Activated naive CD8-positive, alpha-beta T cell (primary cell): ENCODE results near the gene INTS1.

Source experiments
- H3K27ac Mint-ChIP-seq: one replicate; pipeline ENCODE4 v1.8.0; 2021; ENCODE audit warnings: mixed read lengths
- H3K27me3 Mint-ChIP-seq: one replicate; pipeline ENCODE4 v1.8.0; 2021; ENCODE audit warnings: mixed read lengths
- H3K36me3 Mint-ChIP-seq: one replicate; pipeline ENCODE4 v1.8.0; 2021; ENCODE audit warnings: mixed read lengths
- H3K4me1 Mint-ChIP-seq: one replicate; pipeline ENCODE4 v1.8.0; 2021; ENCODE audit warnings: low read depth, mixed read lengths
- H3K4me3 Mint-ChIP-seq: one replicate; pipeline ENCODE4 v1.8.0; 2021; ENCODE audit warnings: mild to moderate bottlenecking, mixed read lengths
- H3K9me3 Mint-ChIP-seq: one replicate; pipeline ENCODE4 v1.8.0; 2021; ENCODE audit warnings: low read depth, mixed read lengths

INTS1 gene

DNA sequence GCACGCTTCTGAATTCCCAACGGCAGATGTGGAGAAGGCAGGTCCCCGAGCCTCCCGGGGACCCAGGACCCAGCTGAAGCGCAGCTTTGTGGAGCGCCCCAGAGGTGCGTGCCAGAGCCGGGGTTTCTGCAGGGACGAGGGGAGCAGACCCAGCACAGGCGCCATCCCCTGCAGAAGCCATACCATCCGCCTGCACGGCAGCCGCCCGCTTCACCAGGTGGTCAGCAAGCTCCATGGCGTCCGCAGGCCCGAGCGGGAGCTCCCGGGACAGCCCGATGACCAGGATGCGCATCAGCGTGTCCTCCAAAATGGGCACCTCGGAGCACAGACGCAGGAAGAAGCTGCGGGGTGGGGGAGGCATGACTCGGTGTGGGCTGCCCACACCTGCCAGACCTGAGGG lies 10.6 kb downstream of the INTS1 start:
- no peak overlapping the region for H3K27ac Mint-ChIP-seq
- H3K9me3 Mint-ChIP-seq = no peaks in the 10 kb centered on the region
- peaks cover 2% of the 10 kb centered on the region for H3K36me3 Mint-ChIP-seq
- H3K4me1 Mint-ChIP-seq = peaks cover 2% of the 10 kb centered on the region
- H3K27me3 Mint-ChIP-seq = no peaks in the 10 kb centered on the region
- H3K4me3 Mint-ChIP-seq = no peak overlapping the region

DNA sequence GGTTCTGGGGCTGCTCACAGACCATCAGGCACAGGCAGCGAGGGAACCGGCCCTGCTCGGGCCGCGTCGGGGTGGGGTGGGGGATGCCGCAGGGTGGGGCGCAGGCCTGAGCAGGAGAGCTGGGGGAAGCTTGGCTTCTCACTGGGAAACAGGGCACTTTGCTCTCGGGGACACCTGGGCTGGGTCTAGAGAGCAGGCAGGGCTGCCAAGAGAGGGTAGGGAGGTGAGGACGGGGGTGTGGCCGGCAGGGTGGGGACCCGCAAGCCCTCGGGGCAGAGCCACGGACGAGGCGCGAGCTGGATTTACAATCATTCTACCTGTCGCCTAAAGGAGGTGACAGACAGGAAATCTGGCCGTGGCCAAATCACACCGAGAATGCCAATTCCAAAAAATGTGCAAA lies 11.1 kb downstream of the INTS1 start:
- Mint-ChIP-seq H3K27ac (no peak overlapping the region), H3K4me3 (no peak overlapping the region), H3K4me1 (peaks cover 2% of the 10 kb centered on the region), H3K9me3 (no peaks in the 10 kb centered on the region), H3K36me3 (peaks cover 2% of the 10 kb centered on the region), H3K27me3 (no peaks in the 10 kb centered on the region)

DNA sequence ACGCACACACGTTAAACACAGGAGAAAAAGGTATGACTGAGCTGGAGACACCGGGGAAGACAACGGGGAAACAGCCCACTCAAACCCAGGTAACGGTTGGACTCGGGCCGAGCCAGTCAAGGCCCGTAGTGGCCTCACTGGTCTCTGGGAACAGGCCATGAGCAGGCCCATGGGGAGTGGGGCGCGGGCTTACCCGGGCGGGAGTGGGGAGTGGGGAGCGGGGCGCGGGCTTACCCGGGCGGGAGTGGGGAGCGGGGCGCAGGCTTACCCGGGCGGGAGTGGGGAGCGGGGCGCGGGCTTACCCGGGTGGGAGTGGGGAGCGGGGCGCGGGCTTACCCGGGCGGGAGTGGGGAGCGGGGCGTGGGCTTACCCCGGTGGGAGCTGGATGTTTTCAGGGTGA lies 11.5 kb downstream of the INTS1 start:
- no peaks in the 10 kb centered on the region for H3K27me3 Mint-ChIP-seq
- no peak overlapping the region for H3K4me3 Mint-ChIP-seq
- peaks cover 2% of the 10 kb centered on the region for H3K4me1 Mint-ChIP-seq
- H3K27ac Mint-ChIP-seq = no peak overlapping the region
- H3K9me3 Mint-ChIP-seq = no peaks in the 10 kb centered on the region
- H3K36me3 Mint-ChIP-seq = peaks cover 2% of the 10 kb centered on the region

DNA sequence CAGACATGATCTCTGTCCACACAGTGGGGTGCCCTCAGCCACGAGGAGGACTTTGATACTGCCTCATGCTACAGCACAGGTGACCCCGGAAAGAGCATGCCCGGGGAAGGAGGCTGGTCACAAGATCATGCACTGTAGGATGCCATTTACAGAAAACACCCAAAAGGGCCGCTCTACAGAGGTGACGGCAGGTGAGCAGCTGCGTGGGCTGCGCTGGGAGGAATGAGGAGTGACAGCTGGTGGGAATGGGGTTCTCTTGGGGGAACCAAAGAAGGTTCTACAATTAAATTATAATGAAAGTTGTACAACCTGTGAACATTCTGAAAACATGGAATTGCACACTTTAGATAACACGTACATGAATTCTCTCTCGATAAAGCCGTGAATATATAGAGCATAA lies 12.0 kb downstream of the INTS1 start:
- H3K4me3 Mint-ChIP-seq = no peak overlapping the region
- peaks cover 2% of the 10 kb centered on the region for H3K4me1 Mint-ChIP-seq
- H3K27me3 Mint-ChIP-seq = no peaks in the 10 kb centered on the region
- H3K36me3 Mint-ChIP-seq = peaks cover 2% of the 10 kb centered on the region
- H3K9me3 Mint-ChIP-seq = no peaks in the 10 kb centered on the region
- no peak overlapping the region for H3K27ac Mint-ChIP-seq

DNA sequence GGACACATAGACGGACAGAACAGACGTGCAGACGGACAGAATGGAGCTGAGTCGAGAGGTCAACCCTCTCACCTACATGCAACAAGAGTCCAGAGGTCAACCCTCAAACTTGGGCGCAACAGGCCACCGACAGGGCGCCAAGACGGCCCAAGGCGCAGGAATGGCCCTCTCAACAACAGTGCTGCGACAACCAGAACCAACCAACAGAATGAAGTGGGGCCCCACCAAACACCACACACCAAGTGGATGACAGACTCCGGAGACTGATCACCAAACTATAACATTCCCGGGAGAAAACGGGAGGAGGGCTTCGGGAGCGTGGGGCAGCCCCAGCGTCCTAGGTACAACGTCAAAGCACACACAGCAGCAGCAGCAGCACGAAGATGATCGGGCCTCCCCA lies 13.4 kb downstream of the INTS1 start:
- Mint-ChIP-seq H3K4me3 (no peak overlapping the region), H3K36me3 (peaks cover 2% of the 10 kb centered on the region)

DNA sequence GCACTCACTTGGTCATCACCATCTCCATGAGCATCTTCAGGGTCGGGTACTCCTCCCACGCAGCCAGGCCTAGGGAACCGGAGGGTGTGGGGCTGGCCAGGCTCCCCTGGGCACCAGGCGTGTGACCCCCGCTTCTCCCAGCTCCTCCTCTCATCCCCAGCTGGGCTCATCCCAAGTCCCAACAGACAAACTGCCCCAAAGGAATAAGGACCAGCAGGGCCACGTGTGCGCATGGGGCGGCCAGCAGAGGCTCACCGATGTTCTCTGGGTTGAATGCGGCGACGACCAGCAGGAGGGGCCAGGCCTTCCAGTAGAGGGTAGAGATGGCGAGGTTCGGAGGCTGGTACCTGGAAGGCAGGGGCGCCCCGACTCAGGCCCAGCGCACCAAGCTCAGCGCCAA lies 14.9 kb downstream of the INTS1 start:
- H3K36me3 Mint-ChIP-seq = peaks cover 2% of the 10 kb centered on the region
- no peaks in the 10 kb centered on the region for H3K27me3 Mint-ChIP-seq
- no peak overlapping the region for H3K27ac Mint-ChIP-seq

More for the DNA sequence above, 13.4 kb downstream of the INTS1 start:
- H3K27me3 Mint-ChIP-seq = no peaks in the 10 kb centered on the region
- H3K4me1 Mint-ChIP-seq = peaks cover 2% of the 10 kb centered on the region
- H3K9me3 Mint-ChIP-seq = no peaks in the 10 kb centered on the region
- H3K27ac Mint-ChIP-seq = no peak overlapping the region

DNA sequence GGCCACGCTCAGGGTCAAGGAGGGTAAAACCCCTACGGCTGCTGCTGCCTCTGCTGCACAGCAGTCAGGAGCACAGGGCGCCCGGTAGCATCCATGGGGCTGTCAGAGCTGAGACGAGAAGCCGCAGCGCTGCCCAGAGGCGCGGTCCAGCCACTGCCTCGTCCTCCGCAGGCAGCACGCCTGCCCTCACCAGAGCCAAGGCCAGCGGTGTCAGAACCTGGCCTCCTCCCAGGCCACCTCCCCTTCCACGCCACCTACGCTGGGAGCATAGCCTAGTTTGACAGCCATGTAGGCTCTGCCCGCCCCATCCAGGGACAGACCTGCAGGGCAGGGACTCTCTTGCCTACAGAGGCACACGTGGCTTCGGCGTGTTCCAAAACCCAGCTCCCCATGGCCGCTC lies 16.2 kb downstream of the INTS1 start:
- no peaks in the 10 kb centered on the region for H3K27me3 Mint-ChIP-seq
- H3K27ac Mint-ChIP-seq = no peak overlapping the region
- peaks cover 2% of the 10 kb centered on the region for H3K36me3 Mint-ChIP-seq
- peaks cover 2% of the 10 kb centered on the region for H3K4me1 Mint-ChIP-seq
- H3K9me3 Mint-ChIP-seq = no peaks in the 10 kb centered on the region
- no peak overlapping the region for H3K4me3 Mint-ChIP-seq

More for the DNA sequence above, 14.9 kb downstream of the INTS1 start:
- Mint-ChIP-seq H3K4me1 (peaks cover 2% of the 10 kb centered on the region), H3K4me3 (no peak overlapping the region), H3K9me3 (no peaks in the 10 kb centered on the region)

DNA sequence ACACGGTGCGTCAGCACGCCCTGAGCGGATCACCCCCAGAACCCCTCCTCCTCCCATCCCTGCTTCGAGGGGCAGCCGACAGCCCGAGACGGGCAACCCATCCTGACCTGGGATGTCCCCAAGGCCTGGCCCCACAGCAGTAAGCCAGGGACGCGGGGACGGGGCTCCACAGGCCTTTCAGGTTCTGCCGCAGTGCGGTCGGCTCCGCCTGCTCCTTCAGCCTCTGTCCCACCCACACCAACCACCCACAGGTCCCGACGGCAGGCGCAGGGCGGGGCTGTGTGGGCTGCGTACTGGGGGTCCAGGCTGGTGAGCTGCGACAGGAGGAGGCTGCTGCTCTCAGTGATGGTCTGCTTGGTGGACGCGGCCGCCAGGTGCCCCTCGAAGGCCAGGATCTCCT lies 16.7 kb downstream of the INTS1 start:
- Mint-ChIP-seq H3K36me3 (peaks cover 2% of the 10 kb centered on the region), H3K27ac (no peak overlapping the region), H3K4me1 (peaks cover 1% of the 10 kb centered on the region), H3K9me3 (no peaks in the 10 kb centered on the region), H3K27me3 (no peaks in the 10 kb centered on the region), H3K4me3 (no peak overlapping the region)

DNA sequence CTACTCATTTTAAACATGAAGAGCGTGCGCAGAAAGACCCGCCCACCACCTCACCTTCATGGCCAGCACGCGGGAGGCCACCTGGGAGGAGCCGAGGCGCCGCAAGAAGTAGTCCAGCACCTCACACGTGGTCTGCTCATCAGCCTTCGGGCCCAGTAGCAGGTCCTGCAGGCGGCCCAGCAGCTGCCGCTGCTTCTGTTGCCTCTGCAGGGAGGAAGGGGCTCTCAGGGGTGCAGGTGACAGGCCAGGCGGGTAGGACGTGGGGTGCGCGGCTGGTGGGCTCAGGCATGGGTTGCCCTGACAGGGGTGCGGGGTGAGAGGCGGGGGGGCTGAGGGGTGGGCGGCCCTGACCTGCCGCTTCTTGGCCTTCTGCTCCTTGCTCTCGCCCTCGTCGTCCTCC lies 17.6 kb downstream of the INTS1 start:
- Mint-ChIP-seq H3K4me1 (no peaks in the 10 kb centered on the region), H3K27me3 (no peaks in the 10 kb centered on the region), H3K4me3 (no peak overlapping the region), H3K27ac (no peak overlapping the region), H3K9me3 (no peaks in the 10 kb centered on the region), H3K36me3 (no peaks in the 10 kb centered on the region)

DNA sequence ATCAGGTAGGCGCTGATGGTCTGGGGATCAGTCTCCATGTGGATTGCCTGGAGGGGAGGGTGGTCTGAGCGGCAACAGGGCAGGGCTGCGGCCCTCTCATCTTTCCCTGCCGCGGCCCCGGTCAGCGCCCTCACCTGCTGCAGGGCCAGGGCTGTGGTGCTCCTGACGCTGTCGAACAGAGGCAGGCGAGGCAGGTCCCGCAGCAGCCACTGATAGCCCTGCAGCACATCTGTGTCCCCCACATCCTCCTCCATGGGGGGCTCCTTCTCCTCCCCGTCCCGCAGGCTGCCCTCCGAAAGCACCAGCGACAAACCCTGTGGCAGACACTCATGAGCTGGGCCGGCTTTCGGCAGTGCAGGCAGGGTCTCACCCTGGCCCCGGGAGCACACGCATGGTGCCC lies 19.0 kb downstream of the INTS1 start:
- Mint-ChIP-seq H3K4me1 (no peaks in the 10 kb centered on the region), H3K27me3 (no peaks in the 10 kb centered on the region), H3K9me3 (no peaks in the 10 kb centered on the region), H3K4me3 (no peak overlapping the region), H3K27ac (no peak overlapping the region), H3K36me3 (no peaks in the 10 kb centered on the region)

DNA sequence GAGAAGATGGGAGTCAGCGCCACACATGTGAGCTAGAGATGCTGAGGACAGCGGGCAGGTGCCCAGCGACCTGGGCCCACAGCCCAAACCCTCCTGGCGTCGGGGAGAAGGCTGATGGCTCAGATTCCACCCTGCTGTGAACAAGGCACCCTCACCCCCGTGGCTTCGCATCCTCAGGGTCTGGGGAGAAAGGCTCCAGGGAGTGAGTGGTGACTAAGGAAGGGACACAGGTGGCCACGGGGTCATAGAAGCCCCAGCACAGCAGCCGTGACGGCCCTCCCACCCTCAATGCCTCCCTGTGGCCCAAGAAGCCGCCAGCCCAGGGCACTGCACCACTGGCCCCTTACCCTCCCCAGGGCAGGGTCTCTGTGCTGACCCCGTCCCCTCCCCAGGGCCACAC lies 19.6 kb downstream of the INTS1 start:
- Mint-ChIP-seq H3K9me3 (no peaks in the 10 kb centered on the region), H3K27ac (no peak overlapping the region), H3K4me3 (no peak overlapping the region), H3K4me1 (no peaks in the 10 kb centered on the region), H3K27me3 (no peaks in the 10 kb centered on the region), H3K36me3 (no peaks in the 10 kb centered on the region)

DNA sequence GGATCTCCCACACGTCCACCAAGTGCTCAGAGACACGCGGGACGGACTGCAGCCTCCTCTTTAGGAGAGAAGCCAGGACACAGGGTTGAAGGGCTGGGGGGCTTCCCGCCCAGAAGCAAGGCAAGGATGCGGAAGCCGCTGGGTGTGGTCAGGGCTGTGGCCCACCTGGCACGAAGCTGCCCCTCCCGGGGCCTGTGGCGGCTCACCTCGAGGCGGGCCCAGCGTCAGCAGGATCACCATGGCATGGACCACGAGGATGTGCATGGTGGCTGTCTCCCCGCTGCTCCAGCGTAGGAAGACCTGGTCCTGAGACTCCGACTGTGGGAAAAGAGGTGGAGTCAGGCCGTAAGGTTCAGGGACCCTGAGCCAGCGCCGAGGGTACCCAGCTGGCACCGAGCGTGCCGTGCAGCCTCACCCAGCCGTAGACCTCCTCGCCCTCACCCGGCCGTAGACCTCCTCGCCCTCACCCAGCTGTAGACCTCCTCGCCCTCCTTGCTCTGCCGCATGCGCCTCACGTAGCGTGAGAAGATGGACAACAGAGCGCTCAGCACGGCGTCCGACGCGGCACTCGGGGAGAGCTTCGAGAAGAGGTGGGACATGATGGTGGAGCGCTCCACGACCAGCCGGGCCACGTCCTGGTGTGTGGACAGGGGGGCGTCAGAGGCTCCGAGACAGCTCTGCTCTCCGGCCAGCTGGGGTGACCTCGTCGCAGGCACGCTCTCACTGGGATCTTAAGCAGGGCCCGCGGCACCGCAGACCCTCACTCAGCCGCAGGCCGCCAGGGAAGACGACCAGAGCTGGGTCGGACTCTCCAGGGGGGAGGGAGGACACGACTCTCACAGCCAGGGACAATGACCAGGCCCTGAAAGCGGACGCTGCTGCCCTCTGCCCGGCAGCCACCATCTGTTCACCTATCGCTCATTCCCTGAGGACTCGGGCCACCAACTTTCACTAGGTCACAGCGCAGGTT lies 20.4 kb downstream of the INTS1 start:
- H3K4me1 Mint-ChIP-seq = no peaks in the 10 kb centered on the region

DNA sequence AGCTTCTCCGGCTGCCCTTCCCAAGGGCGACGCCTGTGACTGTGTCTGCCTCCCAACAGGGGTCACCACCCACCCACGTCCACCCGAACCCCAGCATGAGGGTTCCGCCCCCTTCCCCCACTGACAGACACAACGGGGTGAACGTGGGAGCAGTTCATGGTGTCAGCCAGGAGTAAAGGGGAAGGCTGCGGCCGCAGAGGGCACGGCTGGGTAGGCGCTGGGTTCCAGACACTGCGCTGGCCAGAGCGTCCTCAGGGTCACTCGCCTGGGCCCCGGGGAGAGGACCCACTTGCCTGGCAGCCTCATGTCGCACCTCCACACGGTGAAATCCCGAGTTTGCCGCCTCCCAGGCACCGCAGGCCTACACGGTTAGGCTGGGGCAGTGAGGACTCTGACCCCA lies 21.1 kb downstream of the INTS1 start:
- Mint-ChIP-seq H3K27ac (no peak overlapping the region), H3K36me3 (no peaks in the 10 kb centered on the region), H3K4me1 (no peaks in the 10 kb centered on the region), H3K4me3 (no peak overlapping the region), H3K27me3 (no peaks in the 10 kb centered on the region), H3K9me3 (no peaks in the 10 kb centered on the region)

More for the DNA sequence above, 20.4 kb downstream of the INTS1 start:
- Mint-ChIP-seq H3K27me3 (no peaks in the 10 kb centered on the region), H3K27ac (no peak overlapping the region), H3K4me3 (no peak overlapping the region), H3K36me3 (no peaks in the 10 kb centered on the region), H3K9me3 (no peaks in the 10 kb centered on the region)

DNA sequence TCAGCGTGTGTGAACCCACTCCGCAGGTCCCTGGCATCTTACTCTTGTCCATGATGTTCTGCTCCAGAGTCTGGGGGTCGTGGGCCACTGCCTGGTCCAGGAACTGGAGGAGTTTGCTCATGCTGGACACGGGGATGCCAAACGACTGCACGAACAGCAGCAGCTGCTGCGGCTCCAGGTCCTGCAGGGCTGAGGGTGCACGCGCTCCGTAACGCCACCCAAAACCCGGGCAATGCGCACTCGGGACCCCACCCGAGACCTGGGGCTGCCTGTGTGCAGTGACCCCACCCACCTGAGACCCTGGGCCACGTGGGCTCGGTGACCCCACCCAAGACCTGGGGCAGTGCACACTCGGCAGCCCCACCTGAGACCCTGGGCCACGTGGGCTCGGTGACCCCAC lies 22.9 kb downstream of the INTS1 start:
- Mint-ChIP-seq H3K36me3 (no peaks in the 10 kb centered on the region), H3K4me1 (no peaks in the 10 kb centered on the region), H3K9me3 (no peaks in the 10 kb centered on the region), H3K27ac (no peak overlapping the region), H3K4me3 (no peak overlapping the region), H3K27me3 (no peaks in the 10 kb centered on the region)

DNA sequence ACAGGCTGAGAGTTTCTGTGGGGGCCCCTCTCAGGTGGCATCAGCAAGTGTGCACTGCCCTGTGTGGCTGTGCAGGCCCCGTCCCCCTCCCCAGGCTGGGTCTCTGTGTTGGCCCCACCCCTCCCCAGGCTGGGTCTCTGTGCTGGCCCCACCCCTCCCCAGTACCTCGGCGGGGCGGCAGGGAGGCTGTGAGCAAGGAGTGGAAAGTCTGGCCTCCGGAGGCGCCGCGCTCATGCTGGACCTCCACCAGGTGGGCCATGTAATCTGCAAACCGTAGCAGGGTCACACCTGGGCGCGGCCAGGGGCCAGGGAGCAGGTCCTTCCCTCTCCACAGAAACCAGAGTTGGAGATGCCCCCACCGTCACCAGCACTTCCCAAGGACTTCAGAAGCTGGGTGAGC lies 23.5 kb downstream of the INTS1 start:
- no peak overlapping the region for H3K4me3 Mint-ChIP-seq

DNA sequence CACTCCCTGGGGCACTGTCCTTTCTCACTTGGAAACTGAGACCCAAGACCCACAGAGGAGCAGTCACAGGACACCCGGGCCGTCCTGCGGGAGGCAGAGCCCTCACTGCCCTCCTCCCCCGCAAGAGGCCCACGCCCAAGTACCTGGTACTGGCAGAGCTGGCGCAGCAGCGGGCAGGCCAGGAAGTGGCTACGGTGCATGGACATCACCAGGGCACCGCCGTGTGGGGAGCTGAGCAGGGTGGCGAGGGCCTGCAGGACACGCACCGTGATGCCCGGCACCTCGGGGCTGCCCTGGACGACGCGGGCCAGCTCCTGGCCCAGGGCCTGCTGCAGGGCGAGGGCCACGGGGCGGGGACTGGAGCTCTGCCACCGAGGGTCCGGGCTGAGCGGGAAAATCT lies 24.9 kb downstream of the INTS1 start:
- no peaks in the 10 kb centered on the region for H3K36me3 Mint-ChIP-seq
- H3K4me1 Mint-ChIP-seq = peaks cover 6% of the 10 kb centered on the region
- no peak overlapping the region for H3K27ac Mint-ChIP-seq
- no peaks in the 10 kb centered on the region for H3K27me3 Mint-ChIP-seq
- H3K9me3 Mint-ChIP-seq = no peaks in the 10 kb centered on the region
- H3K4me3 Mint-ChIP-seq = no peak overlapping the region

More for the DNA sequence above, 23.5 kb downstream of the INTS1 start:
- no peak overlapping the region for H3K27ac Mint-ChIP-seq
- H3K9me3 Mint-ChIP-seq = no peaks in the 10 kb centered on the region
- no peaks in the 10 kb centered on the region for H3K27me3 Mint-ChIP-seq
- H3K36me3 Mint-ChIP-seq = no peaks in the 10 kb centered on the region
- no peaks in the 10 kb centered on the region for H3K4me1 Mint-ChIP-seq
